Posterior vena cava (tissue), 2 donors: ENCODE measurements around the gene SLC30A2. TPM values are rescaled to one million over a fixed set of nuclear protein-coding genes. Genes with fewer than 3 reads are reported as not detected.

Experiments used
- DNase-seq: peaks from one replicate; pipeline ENCODE4 v3.0.0-alpha.2; 2020; ENCODE audit warnings: low spot score
- intact Hi-C, 2 donors: fragments of 100-400 bp; cut with DNase I; formaldehyde crosslinking; loops; one replicate each; pipeline versions ENCODE4 v1.14.1 to v1.14.2; 2022 to 2023
- total RNA-seq, 2 donors: library from RNA; stranded (reverse); fragmentation: NEBNext Ultra II Directional; extraction: Animal tissue kit (Norgen Biotek cat#: 25700); gene quantifications; one replicate each; pipeline ENCODE4 v1.2.1, GENCODE V29; 2021
- donor health status: DM: yes; HTN: yes; CAD: no.
- donor health status: DM: yes; HTN: yes; CAD: no.

SLC30A2 gene
- total RNA-seq, 2 donors from 2014 or later = not detected

GRCh38 chr1:25990702-25991395 is 55.1 kb downstream of the SLC30A2 start:
- intact Hi-C loops = no loop called here
- DNase-seq = no peak

GRCh38 chr1:25990251-25990650 is 55.7 kb downstream of the SLC30A2 start:
- intact Hi-C loops = no loop called here
- no peak for DNase-seq

GRCh38 chr1:25989440-25990234 is 56.3 kb downstream of the SLC30A2 start:
- no peak for DNase-seq
- intact Hi-C loops = no loop called here

GRCh38 chr1:25987951-25988350 is 58.0 kb downstream of the SLC30A2 start:
- intact Hi-C loops = no loop called here
- no peak for DNase-seq

Other genes with a start within 250 kb of the SLC30A2 start
- 10 to 100 TPM; 85.7 to 88.0 TPM for gene SELENON, start 245.9 kb downstream of the SLC30A2 start, total RNA-seq
- 10 to 100 TPM; 45.6 to 59.6 TPM for gene MTFR1L, start 226.2 kb downstream of the SLC30A2 start, total RNA-seq
- gene AUNIP, start 186.7 kb downstream of the SLC30A2 start, total RNA-seq = not detected
- gene PAQR7, start 170.4 kb downstream of the SLC30A2 start, total RNA-seq = 1 to 10 TPM; 5.9 to 7.1 TPM
- 10 to 100 TPM; 19.1 to 24.8 TPM for gene STMN1, start 139.7 kb downstream of the SLC30A2 start, total RNA-seq
- gene PAFAH2, start 48.1 kb downstream of the SLC30A2 start, total RNA-seq = 1 to 10 TPM; 7.2 to 7.7 TPM
- gene EXTL1, start 24.3 kb downstream of the SLC30A2 start, total RNA-seq = 1 to 10 TPM in 1 of 2 donors, not detected in 1; 1.7 TPM
- gene TRIM63, start 21.5 kb upstream of the SLC30A2 start, total RNA-seq = 1 to 10 TPM in 1 of 2 donors, under 1 TPM in 1; 0.29 to 1.2 TPM
- gene PDIK1L, start 65.7 kb upstream of the SLC30A2 start, total RNA-seq = 1 to 10 TPM; 8.1 to 8.4 TPM
- 1 to 10 TPM; 4.5 to 4.7 TPM for gene FAM110D, start 113.0 kb upstream of the SLC30A2 start, total RNA-seq
- gene C1orf232, start 122.8 kb upstream of the SLC30A2 start, total RNA-seq = not detected
- 10 to 100 TPM; 14.9 to 17.6 TPM for gene ZNF593, start 123.8 kb upstream of the SLC30A2 start, total RNA-seq
- gene ZNF593OS, start 125.7 kb upstream of the SLC30A2 start, total RNA-seq = not detected
- 1 to 10 TPM in 1 of 2 donors, under 1 TPM in 1; 0.32 to 2.4 TPM for gene CNKSR1, start 131.4 kb upstream of the SLC30A2 start, total RNA-seq
- gene CATSPER4, start 144.5 kb upstream of the SLC30A2 start, total RNA-seq = not detected
- gene CEP85, start 188.1 kb upstream of the SLC30A2 start, total RNA-seq = 1 to 10 TPM; 2.8 to 3.7 TPM
- 100 to 1,000 TPM; 163 to 190 TPM for gene SH3BGRL3, start 234.0 kb upstream of the SLC30A2 start, total RNA-seq